Endothelial cell of umbilical vein (primary cell): ENCODE data around the gene ATF7IP. TPM values are rescaled to one million over a fixed set of nuclear protein-coding genes. Genes with fewer than 3 reads are reported as not detected.

Source experiments
- BruUV-seq: library from RNA; stranded (reverse); fragments of 400-500 nt; replicated peaks from 2 replicates; lab custom pipeline; 2021; lab: Mats Ljungman, UMichigan
- CTCF ChIA-PET: fragments of 300-600, 350-600 bp; sonication (Branson Sonifier 250); formaldehyde crosslinking; loops from one replicate; lab custom pipeline; 2021; ENCODE audit warnings: antibody characterized with exemption, inconsistent platforms; lab: Charles Lee
- POLR2A ChIA-PET: fragments of 300-600, 350-600 bp; sonication (Branson Sonifier 250); formaldehyde crosslinking; loops from one replicate; lab custom pipeline; 2021; ENCODE audit warnings: antibody characterized with exemption, inconsistent platforms; lab: Charles Lee
- DNase-seq: peaks from one replicate; pipeline ENCODE4 v3.0.0-alpha.2; 2011; ENCODE audit warnings: low read depth, low spot score
- FAIRE-seq: peaks from 2 replicates; lab custom pipeline; 2011; peaks lifted over from hg19 to GRCh38; lab: Jason Lieb, UNC
- H2AFZ ChIP-seq: 2 replicates; pipeline ENCODE4 v1.6.0; 2012; ENCODE audit warnings: low read depth, low read length, control low read depth, inconsistent platforms
- H3K27ac ChIP-seq: 2 replicates; pipeline ENCODE4 v1.5.1; 2011; ENCODE audit warnings: low read depth, mild to moderate bottlenecking, control low read depth, low read length, moderate library complexity; ENCODE audit not compliant: insufficient read depth
- H3K27me3 ChIP-seq, 2 experiments: 2 replicates each; pipeline versions ENCODE4 v1.6.0 to v1.6.1; 2011; ENCODE audit warnings: low read length in 2 of 2, mixed read lengths in 1 of 2; ENCODE audit not compliant: control insufficient read depth in 2 of 2, insufficient read depth in 2 of 2
- H3K36me3 ChIP-seq, 2 experiments: 2 replicates in 1 of 2; 3 replicates in 1 of 2; pipeline ENCODE4 v1.5.1; 2011; ENCODE audit warnings: low read length in 2 of 2, mild to moderate bottlenecking in 1 of 2, moderate library complexity in 1 of 2; ENCODE audit not compliant: control insufficient read depth in 2 of 2, insufficient read depth in 2 of 2; ENCODE audit errors: extremely low read depth in 1 of 2
- H3K4me1 ChIP-seq: 3 replicates; pipeline ENCODE4 v1.5.1; 2011; ENCODE audit warnings: mild to moderate bottlenecking, low read length; ENCODE audit not compliant: control insufficient read depth, insufficient read depth; ENCODE audit errors: extremely low read depth
- H3K4me2 ChIP-seq: 2 replicates; pipeline ENCODE4 v1.6.1; 2011; ENCODE audit warnings: low read length, control low read depth, mixed read lengths; ENCODE audit not compliant: insufficient read depth
- H3K4me3 ChIP-seq, 3 experiments: fragments of 200-600 bp in 1 of 3; sonication (generic), shearing (Covaris generic) in 1 of 3; replicated peaks in 1 of 3; 2 replicates each; pipeline ENCODE4 v1.5.1; 2011 to 2016; ENCODE audit warnings: control low read depth in 3 of 3, low read length in 3 of 3, mild to moderate bottlenecking in 2 of 3, inconsistent platforms in 1 of 3, low read depth in 1 of 3, moderate library complexity in 1 of 3; ENCODE audit not compliant: insufficient read depth in 1 of 3
- H3K79me2 ChIP-seq: 2 replicates; pipeline ENCODE4 v1.6.0; 2012; ENCODE audit warnings: low read length, inconsistent platforms; ENCODE audit not compliant: control insufficient read depth, insufficient read depth
- H3K9ac ChIP-seq: replicated peaks from 2 replicates; pipeline ENCODE3; 2011; ENCODE audit warnings: low read length, control low read depth; ENCODE audit not compliant: insufficient read depth; ENCODE audit errors: extremely low read depth
- H3K9me1 ChIP-seq: replicated peaks from 3 replicates; pipeline ENCODE4 v1.6.0; 2011; ENCODE audit warnings: mild to moderate bottlenecking, low read length; ENCODE audit not compliant: control insufficient read depth, insufficient read depth; ENCODE audit errors: extremely low read depth
- H3K9me3 ChIP-seq: replicated peaks from 2 replicates; pipeline ENCODE4 v1.5.1; 2012; ENCODE audit warnings: low read length, inconsistent platforms; ENCODE audit not compliant: control insufficient read depth, insufficient read depth
- H4K20me1 ChIP-seq: replicated peaks from 2 replicates; pipeline ENCODE3; 2011; ENCODE audit warnings: mild to moderate bottlenecking, low read length; ENCODE audit not compliant: control insufficient read depth, insufficient read depth; ENCODE audit errors: extremely low read depth
- EZH2 ChIP-seq: IDR thresholded peaks from 2 replicates; pipeline ENCODE4 v1.6.1; 2012; ENCODE audit warnings: borderline replicate concordance, low read depth, mild to moderate bottlenecking, moderate library complexity, low read length, inconsistent platforms; ENCODE audit not compliant: severe bottlenecking
- FOS ChIP-seq: IDR thresholded peaks from 2 replicates; pipeline ENCODE4 v1.6.1; 2011; ENCODE audit warnings: mild to moderate bottlenecking, low read length, moderate library complexity, borderline replicate concordance; ENCODE audit not compliant: insufficient read depth
- GATA2 ChIP-seq: IDR thresholded peaks from 2 replicates; pipeline ENCODE4 v1.7.0; 2011; ENCODE audit warnings: low read depth, mild to moderate bottlenecking, moderate library complexity, mixed read lengths, low read length; ENCODE audit not compliant: insufficient read length, insufficient read depth
- JUN ChIP-seq: IDR thresholded peaks from 2 replicates; pipeline ENCODE4 v1.6.1; 2011; ENCODE audit warnings: borderline replicate concordance, low read depth; ENCODE audit not compliant: insufficient read length, insufficient read depth
- MYC ChIP-seq: IDR thresholded peaks from one replicate; pipeline ENCODE4 v1.6.1; 2011; ENCODE audit warnings: mild to moderate bottlenecking, low read depth, low read length
- POLR2A ChIP-seq: IDR thresholded peaks from 2 replicates; pipeline ENCODE4 v1.6.1; 2012; ENCODE audit warnings: low read depth, mild to moderate bottlenecking, control low read depth, low read length
- POLR2AphosphoS5 ChIP-seq: IDR thresholded peaks from 2 replicates; pipeline ENCODE4 v1.6.1; 2012; ENCODE audit warnings: low read depth, mild to moderate bottlenecking, control low read depth, low read length, moderate library complexity; ENCODE audit not compliant: insufficient read depth
- dilution Hi-C: fragments of 300-500 bp; cut with MboI; formaldehyde crosslinking; loops from one replicate; pipeline ENCODE4 v1.15.0; 2019; ENCODE audit warnings: low sequenced_read_pairs; ENCODE audit not compliant: extremely low pct_ligation_motif_present
- intact Hi-C: fragments of 100-400 bp; cut with micrococcal nuclease; formaldehyde crosslinking; loops from one replicate; pipeline ENCODE4 v1.10.0; 2022
- polyA plus RNA-seq, 4 experiments: library from polyadenylated mRNA; depleted of rRNA in 3 of 4; stranded (reverse) in 3 of 4; unstranded in 1 of 4; fragments of >200 nt; gene quantifications; 2 replicates each; pipeline versions ENCODE4 v1.2.1 to v1.2.3, GENCODE V29; 2011 to 2012; ENCODE audit warnings: missing spikeins in 1 of 4
- total RNA-seq: library from RNA; stranded (reverse); gene quantifications from 2 replicates; pipeline ENCODE4 v1.2.3, GENCODE V29; 2021
- TF ChIP-seq, protein P1 (sequence below), 2 donors: IDR thresholded peaks; 1 replicate in 1 of 2; 2 replicates in 1 of 2; pipeline ENCODE4 v1.5.1; 2011; ENCODE audit warnings: low read length in 2 of 2, mild to moderate bottlenecking in 2 of 2, moderate library complexity in 2 of 2, control low read depth in 1 of 2, inconsistent platforms in 1 of 2, low read depth in 1 of 2; ENCODE audit not compliant: insufficient read depth in 1 of 2; ENCODE audit errors: extremely low read depth in 1 of 2
- TF ChIP-seq, protein P2 (sequence below): IDR thresholded peaks from 2 replicates; pipeline ENCODE4 v1.6.1; 2011; ENCODE audit not compliant: insufficient read depth, insufficient read length

Gene ATF7IP
- total and polyA plus RNA-seq, 2 donors (not counting 3 experiments of a cell fraction or from before 2014, with no cell fraction given) = 14.5 to 73.5 TPM

DNA sequence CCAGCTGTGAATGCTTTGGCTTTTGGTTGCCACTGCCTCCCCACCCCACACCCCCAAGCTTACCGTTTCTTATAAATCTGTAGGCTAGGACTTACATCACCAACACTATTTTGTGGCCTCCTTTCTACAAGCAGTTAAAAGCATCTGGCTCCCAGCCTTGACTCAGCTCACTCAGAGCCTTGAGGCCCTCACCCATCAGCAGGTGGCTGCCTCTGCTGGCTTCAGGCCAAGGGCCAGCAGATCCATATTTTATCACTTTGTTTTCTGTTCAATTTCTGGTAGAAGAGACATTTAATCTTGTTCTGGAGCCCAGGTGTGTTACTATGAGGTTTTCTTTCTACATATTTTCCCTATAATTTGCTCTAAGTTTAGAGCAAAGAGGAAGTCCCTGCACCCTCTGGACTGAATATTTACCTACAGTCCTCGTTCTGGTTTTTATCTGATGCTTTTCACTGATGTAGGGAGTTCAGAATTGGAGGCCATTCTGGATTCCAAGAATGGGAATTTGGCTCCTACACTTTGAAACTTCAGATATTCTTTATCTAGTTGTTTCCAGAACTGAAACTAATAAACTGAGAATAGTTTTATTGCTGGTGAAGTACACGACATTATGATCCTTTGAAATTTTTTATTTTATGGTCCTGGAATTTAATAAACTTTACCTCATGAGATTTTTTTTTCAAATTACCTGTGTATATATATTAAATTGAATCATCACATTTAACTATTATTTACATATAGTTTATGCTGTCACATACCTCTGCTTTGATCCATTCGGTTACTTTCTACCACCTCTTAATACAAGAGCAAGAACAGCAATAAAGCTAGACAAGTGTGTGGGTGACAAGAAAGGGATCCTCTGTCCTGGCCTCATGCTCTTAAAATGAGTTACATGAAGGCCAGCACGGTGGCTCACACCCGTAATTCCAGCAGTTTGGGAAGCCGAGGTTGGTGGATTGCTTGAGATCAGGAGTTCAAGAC is 180.0 kb downstream of the ATF7IP start:
- Histone ChIP-seq H3K36me3 (no peaks in the 10 kb centered on the region), H3K9ac (no peak overlapping the region), H2AFZ (no peak overlapping the region), H3K9me3 (no peaks in the 10 kb centered on the region), H3K9me1 (no peaks in the 10 kb centered on the region), H3K4me3 (no peak overlapping the region), H3K27me3 (no peaks in the 10 kb centered on the region), H3K4me2 (no peak overlapping the region), H4K20me1 (no peaks in the 10 kb centered on the region), H3K27ac (no peak overlapping the region), H3K4me1 (no peaks in the 10 kb centered on the region), H3K79me2 (no peaks in the 10 kb centered on the region)
- no TSS peak for BruUV-seq
- CTCF ChIA-PET = interaction anchor here (1.1 kb wide), 1 partner anchor 307 kb away, joined by 3 read pairs; no protein-coding TSS in a partner anchor
- intact Hi-C loops = no loop called here
- DNase-seq (no peak), FAIRE-seq (no peak)
- TF ChIP-seq, protein P1, sequence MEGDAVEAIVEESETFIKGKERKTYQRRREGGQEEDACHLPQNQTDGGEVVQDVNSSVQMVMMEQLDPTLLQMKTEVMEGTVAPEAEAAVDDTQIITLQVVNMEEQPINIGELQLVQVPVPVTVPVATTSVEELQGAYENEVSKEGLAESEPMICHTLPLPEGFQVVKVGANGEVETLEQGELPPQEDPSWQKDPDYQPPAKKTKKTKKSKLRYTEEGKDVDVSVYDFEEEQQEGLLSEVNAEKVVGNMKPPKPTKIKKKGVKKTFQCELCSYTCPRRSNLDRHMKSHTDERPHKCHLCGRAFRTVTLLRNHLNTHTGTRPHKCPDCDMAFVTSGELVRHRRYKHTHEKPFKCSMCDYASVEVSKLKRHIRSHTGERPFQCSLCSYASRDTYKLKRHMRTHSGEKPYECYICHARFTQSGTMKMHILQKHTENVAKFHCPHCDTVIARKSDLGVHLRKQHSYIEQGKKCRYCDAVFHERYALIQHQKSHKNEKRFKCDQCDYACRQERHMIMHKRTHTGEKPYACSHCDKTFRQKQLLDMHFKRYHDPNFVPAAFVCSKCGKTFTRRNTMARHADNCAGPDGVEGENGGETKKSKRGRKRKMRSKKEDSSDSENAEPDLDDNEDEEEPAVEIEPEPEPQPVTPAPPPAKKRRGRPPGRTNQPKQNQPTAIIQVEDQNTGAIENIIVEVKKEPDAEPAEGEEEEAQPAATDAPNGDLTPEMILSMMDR (IDR thresholded peaks at IDR 0.05; ENCODE audit: extremely low read depth in 1 of 2, insufficient read depth in 1 of 2, low read depth in 1 of 2, low read length in 2 of 2) = no peak
- TF ChIP-seq, protein P2, sequence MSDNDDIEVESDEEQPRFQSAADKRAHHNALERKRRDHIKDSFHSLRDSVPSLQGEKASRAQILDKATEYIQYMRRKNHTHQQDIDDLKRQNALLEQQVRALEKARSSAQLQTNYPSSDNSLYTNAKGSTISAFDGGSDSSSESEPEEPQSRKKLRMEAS = no peak
- no peak for TF ChIP-seq GATA2
- no peak for TF ChIP-seq FOS
- no peak for TF ChIP-seq JUN
- no peak for TF ChIP-seq POLR2AphosphoS5
- TF ChIP-seq POLR2A = no peak
- no peak for TF ChIP-seq EZH2
- TF ChIP-seq MYC = no peak
- POLR2A ChIA-PET = no interaction called here
- dilution Hi-C loops = no loop called here
